Neural progenitor cell (in vitro differentiated cells): ENCODE measurements around the gene RAB29.

Experiments
- EZH2phosphoT487 ChIP-seq: fragments of 200-600 bp; sonication (generic); IDR thresholded peaks from 2 replicates; pipeline ENCODE4 v1.6.1; 2017; ENCODE audit warnings: antibody characterized with exemption
- TF ChIP-seq, protein P1 (sequence below): fragments of 200-600 bp; sonication (generic); IDR thresholded peaks from 2 replicates; pipeline ENCODE4 v1.5.1; 2017; ENCODE audit warnings: antibody characterized with exemption, mild to moderate bottlenecking

GRCh38 chr1:205813755-205814058 is 38.4 kb upstream of the RAB29 start:
- TF ChIP-seq, protein P1, sequence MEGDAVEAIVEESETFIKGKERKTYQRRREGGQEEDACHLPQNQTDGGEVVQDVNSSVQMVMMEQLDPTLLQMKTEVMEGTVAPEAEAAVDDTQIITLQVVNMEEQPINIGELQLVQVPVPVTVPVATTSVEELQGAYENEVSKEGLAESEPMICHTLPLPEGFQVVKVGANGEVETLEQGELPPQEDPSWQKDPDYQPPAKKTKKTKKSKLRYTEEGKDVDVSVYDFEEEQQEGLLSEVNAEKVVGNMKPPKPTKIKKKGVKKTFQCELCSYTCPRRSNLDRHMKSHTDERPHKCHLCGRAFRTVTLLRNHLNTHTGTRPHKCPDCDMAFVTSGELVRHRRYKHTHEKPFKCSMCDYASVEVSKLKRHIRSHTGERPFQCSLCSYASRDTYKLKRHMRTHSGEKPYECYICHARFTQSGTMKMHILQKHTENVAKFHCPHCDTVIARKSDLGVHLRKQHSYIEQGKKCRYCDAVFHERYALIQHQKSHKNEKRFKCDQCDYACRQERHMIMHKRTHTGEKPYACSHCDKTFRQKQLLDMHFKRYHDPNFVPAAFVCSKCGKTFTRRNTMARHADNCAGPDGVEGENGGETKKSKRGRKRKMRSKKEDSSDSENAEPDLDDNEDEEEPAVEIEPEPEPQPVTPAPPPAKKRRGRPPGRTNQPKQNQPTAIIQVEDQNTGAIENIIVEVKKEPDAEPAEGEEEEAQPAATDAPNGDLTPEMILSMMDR: no peak
- TF ChIP-seq EZH2phosphoT487: no peak
